ENCODE data around the gene NDST1. TPM values are rescaled to one million over a fixed set of nuclear protein-coding genes. Genes with fewer than 3 reads are reported as not detected.

NDST1 gene
- total and polyA plus RNA-seq, 2 experiments from 2014 or later, result 39.1 to 129 TPM

DNA sequence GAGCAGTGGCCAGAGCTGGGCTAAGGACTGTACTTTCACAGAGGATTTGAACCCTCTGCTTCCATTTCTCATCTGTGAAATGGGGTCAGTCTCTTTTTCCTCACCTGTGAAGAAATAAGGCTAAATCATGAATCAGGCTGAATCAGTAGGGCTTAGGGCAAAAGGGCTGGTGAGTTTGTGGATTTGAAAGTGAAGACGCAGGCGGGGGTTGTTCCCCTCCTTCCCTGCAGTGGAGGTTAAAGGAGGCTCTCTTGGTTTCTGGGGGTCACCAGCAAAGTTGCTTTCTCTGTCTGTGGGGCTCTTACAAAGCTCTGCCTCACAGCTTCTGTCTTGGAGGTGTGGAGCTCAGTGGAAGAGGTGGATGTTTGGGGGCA, 17.6 kb upstream of the NDST1 start:
- WGBS, 2 experiments (ENCODE audit: low coverage in 1 of 2, low lambda C conversion rate in 2 of 2, missing lambda C conversion rate in 2 of 2), result 69 to 75% methylated on average over 2 of the region's 2 CpGs
- no peaks in the 10 kb centered on the region for H4K20me1 ChIP-seq (ENCODE audit: insufficient read depth)
- H3K79me2 ChIP-seq (ENCODE audit: insufficient read depth), result peaks cover 96% of the 10 kb centered on the region
- peak; percentile 10 for DNase-seq
- H3K9me2 ChIP-seq (ENCODE audit: insufficient read depth), result no peaks in the 10 kb centered on the region
- no peak overlapping the region for H2AFZ ChIP-seq
- H3F3A ChIP-seq (ENCODE audit: insufficient read depth), result peaks cover 71% of the 10 kb centered on the region
- no peaks in the 10 kb centered on the region for H3K36me3 ChIP-seq (ENCODE audit: low read depth)
- in situ Hi-C loops (cut with MboI), result no loop called here
- H3K4me2 ChIP-seq (ENCODE audit: unreplicated experiment), result peak overlapping the region; percentile 95
- peaks cover 62% of the 10 kb centered on the region for H3K4me1 ChIP-seq (ENCODE audit: insufficient read depth)
- peak overlapping the region; percentile 88 for H3K27ac ChIP-seq
- peak overlapping the region; percentile 80; the same call in 1 of the 2 replicates for H3K4me3 ChIP-seq
- peak overlapping the region; percentile 93 for H3K9ac ChIP-seq
- no peaks in the 10 kb centered on the region for H3K27me3 ChIP-seq (replicated peaks; ENCODE audit: insufficient read depth)
- no peaks in the 10 kb centered on the region for H3K9me3 ChIP-seq (ENCODE audit: low read depth)
- no peak for TF ChIP-seq EZH2phosphoT487 (IDR thresholded peaks at IDR 0.05; ENCODE audit: insufficient read depth, low read depth)
- no peak for TF ChIP-seq EZH2 (IDR thresholded peaks at IDR 0.05; ENCODE audit: insufficient read depth, poor library complexity, severe bottlenecking)

DNA sequence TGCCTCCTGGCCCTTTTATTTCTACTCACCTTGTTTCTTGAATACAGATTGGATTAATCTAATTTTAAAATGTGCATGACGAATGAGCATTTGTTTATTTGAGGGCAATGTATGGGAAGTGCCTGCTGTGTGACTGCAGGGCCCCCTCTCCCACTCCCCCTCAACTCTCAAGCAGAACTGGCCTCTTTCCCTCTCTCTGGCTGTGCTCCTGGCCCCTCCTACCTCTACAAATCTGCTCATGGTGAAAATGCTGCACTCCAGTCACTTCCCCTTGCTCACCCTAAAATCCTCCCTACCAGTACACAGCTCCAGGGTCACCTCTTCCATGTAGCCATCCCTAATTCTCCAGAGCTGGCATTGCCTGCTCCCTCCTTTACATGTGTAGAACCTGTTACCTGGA, 17.2 kb upstream of the NDST1 start:
- Histone ChIP-seq H3K9me3 (ENCODE audit: low read depth) (no peaks in the 10 kb centered on the region), H3F3A (ENCODE audit: insufficient read depth) (peaks cover 71% of the 10 kb centered on the region), H3K79me2 (ENCODE audit: insufficient read depth) (peaks cover 96% of the 10 kb centered on the region), H4K20me1 (ENCODE audit: insufficient read depth) (no peaks in the 10 kb centered on the region), H3K9me2 (ENCODE audit: insufficient read depth) (no peaks in the 10 kb centered on the region), H3K36me3 (ENCODE audit: low read depth) (no peaks in the 10 kb centered on the region), H3K27ac (peak overlapping the region; percentile 88), H3K4me3 (peak overlapping the region; percentile 24; the same call in 1 of the 2 replicates), H3K9ac (peak overlapping the region; percentile 93), H3K4me1 (ENCODE audit: insufficient read depth) (peaks cover 62% of the 10 kb centered on the region), H2AFZ (no peak overlapping the region), H3K4me2 (ENCODE audit: unreplicated experiment) (peak overlapping the region; percentile 59), H3K27me3 (replicated peaks; ENCODE audit: insufficient read depth) (no peaks in the 10 kb centered on the region)
- in situ Hi-C loops (cut with MboI), result no loop called here
- peak; percentile 13 for DNase-seq
- TF ChIP-seq EZH2 (IDR thresholded peaks at IDR 0.05; ENCODE audit: insufficient read depth, poor library complexity, severe bottlenecking) (no peak), EZH2phosphoT487 (IDR thresholded peaks at IDR 0.05; ENCODE audit: insufficient read depth, low read depth) (no peak)
- WGBS, 2 experiments (ENCODE audit: low coverage in 1 of 2, low lambda C conversion rate in 2 of 2, missing lambda C conversion rate in 2 of 2), result 67 to 84% methylated on average over 1 of the region's 1 CpG

DNA sequence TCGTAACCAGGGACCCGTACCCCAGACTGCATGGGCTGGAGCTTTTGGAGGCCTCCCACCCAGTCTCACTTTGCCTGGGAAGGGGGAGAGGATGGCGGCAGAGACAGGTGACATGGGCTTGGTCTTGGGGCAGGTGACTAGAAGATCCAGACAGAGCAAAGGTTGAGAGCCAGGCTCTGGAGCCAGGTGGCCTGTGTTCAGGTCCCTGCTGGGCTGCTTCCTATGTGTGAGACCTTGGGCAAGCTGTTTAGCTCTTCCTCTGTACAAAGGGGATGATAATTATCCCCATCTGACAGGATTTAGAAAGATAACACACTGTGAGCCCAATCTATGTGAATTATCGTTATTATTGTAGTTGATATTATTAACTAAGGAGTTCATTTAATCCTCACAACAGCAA, 16.1 kb upstream of the NDST1 start:
- WGBS, 2 experiments (ENCODE audit: low coverage in 1 of 2, low lambda C conversion rate in 2 of 2, missing lambda C conversion rate in 2 of 2), result 84 to 86% methylated on average over 4 of the region's 4 CpGs
- Histone ChIP-seq H3K27me3 (replicated peaks; ENCODE audit: insufficient read depth) (no peaks in the 10 kb centered on the region), H3F3A (ENCODE audit: insufficient read depth) (peaks cover 75% of the 10 kb centered on the region), H3K9ac (peak overlapping the region; percentile 57), H3K79me2 (ENCODE audit: insufficient read depth) (peaks cover 100% of the 10 kb centered on the region), H3K27ac (peak overlapping the region; percentile 88), H3K4me3 (no peak overlapping the region), H3K9me2 (ENCODE audit: insufficient read depth) (no peaks in the 10 kb centered on the region), H3K4me1 (ENCODE audit: insufficient read depth) (peaks cover 67% of the 10 kb centered on the region), H3K36me3 (ENCODE audit: low read depth) (no peaks in the 10 kb centered on the region), H3K9me3 (ENCODE audit: low read depth) (no peaks in the 10 kb centered on the region), H3K4me2 (ENCODE audit: unreplicated experiment) (peak overlapping the region; percentile 59), H4K20me1 (ENCODE audit: insufficient read depth) (no peaks in the 10 kb centered on the region), H2AFZ (no peak overlapping the region)
- in situ Hi-C loops (cut with MboI), result no loop called here
- no peak for DNase-seq
- no peak for TF ChIP-seq EZH2 (IDR thresholded peaks at IDR 0.05; ENCODE audit: insufficient read depth, poor library complexity, severe bottlenecking)

DNA sequence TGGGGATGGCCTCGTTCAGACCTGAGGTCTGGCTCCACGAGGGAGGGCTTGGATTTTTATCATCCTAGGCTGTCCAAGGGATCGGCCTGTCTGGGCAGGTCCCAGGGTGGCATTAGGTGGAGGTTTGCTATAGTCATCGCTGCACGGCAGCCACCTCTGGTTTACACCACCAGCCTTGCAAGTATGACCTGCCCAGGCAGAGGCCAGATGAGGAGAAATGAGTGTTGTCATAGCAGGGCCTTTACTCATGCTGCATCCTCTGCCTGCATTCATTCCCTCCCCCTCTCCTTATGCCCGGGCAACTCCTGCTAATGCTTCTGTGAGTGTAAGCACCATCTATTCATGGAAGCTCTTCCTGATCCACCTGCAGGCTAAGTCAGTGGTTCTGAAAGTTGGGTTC, 15.3 kb upstream of the NDST1 start:
- H3K4me1 ChIP-seq (ENCODE audit: insufficient read depth), result peaks cover 73% of the 10 kb centered on the region

DNA sequence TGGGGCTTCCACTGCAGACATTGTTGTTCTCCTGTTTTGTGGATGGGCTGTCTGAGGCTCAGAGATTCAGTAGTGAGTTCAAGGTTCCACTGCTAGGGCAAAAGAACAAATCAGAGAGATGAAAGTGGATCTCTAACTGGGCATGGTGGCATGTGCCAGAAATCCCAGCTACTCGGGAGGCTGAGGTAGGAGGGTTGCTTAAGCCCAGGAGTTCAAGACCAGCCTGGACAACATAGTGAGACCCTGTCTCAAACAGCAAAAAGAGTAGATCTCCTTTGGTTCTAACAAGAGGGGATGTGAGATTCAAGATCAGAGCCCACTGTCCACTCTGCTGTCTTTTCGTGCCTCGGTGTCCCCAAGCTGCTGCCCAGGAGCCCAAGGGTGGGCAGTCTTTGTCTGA, 11.8 kb upstream of the NDST1 start:
- 83 to 85% methylated on average over 3 of the region's 3 CpGs for WGBS, 2 experiments (ENCODE audit: low coverage in 1 of 2, low lambda C conversion rate in 2 of 2, missing lambda C conversion rate in 2 of 2)
- H3K79me2 ChIP-seq (ENCODE audit: insufficient read depth), result peaks cover 100% of the 10 kb centered on the region
- H3K9ac ChIP-seq, result no peak overlapping the region
- no peaks in the 10 kb centered on the region for H4K20me1 ChIP-seq (ENCODE audit: insufficient read depth)
- H3K4me2 ChIP-seq (ENCODE audit: unreplicated experiment), result no peak overlapping the region
- peaks cover 67% of the 10 kb centered on the region for H3K4me1 ChIP-seq (ENCODE audit: insufficient read depth)
- 0 out of 2 replicates have a peak overlapping the region, but pooled peaks have one; percentile 90 for H3K27ac ChIP-seq
- no peaks in the 10 kb centered on the region for H3K9me2 ChIP-seq (ENCODE audit: insufficient read depth)
- no peak for TF ChIP-seq EZH2 (IDR thresholded peaks at IDR 0.05; ENCODE audit: insufficient read depth, poor library complexity, severe bottlenecking)
- TF ChIP-seq EZH2phosphoT487 (IDR thresholded peaks at IDR 0.05; ENCODE audit: insufficient read depth, low read depth), result no peak
- DNase-seq, result no peak
- H3K4me3 ChIP-seq, result no peak overlapping the region
- no peaks in the 10 kb centered on the region for H3K36me3 ChIP-seq (ENCODE audit: low read depth)
- peaks cover 52% of the 10 kb centered on the region for H3F3A ChIP-seq (ENCODE audit: insufficient read depth)
- no peaks in the 10 kb centered on the region for H3K27me3 ChIP-seq (replicated peaks; ENCODE audit: insufficient read depth)
- no peak overlapping the region for H2AFZ ChIP-seq
- no peaks in the 10 kb centered on the region for H3K9me3 ChIP-seq (ENCODE audit: low read depth)
- in situ Hi-C loops (cut with MboI), result no loop called here

More for the DNA sequence above, 15.3 kb upstream of the NDST1 start:
- in situ Hi-C loops (cut with MboI), result no loop called here
- 19 to 34% methylated on average over 6 of the region's 6 CpGs for WGBS, 2 experiments (ENCODE audit: low coverage in 1 of 2, low lambda C conversion rate in 2 of 2, missing lambda C conversion rate in 2 of 2)
- H3K36me3 ChIP-seq (ENCODE audit: low read depth), result no peaks in the 10 kb centered on the region
- H3K4me3 ChIP-seq, result no peak overlapping the region
- H4K20me1 ChIP-seq (ENCODE audit: insufficient read depth), result no peaks in the 10 kb centered on the region
- no peaks in the 10 kb centered on the region for H3K9me3 ChIP-seq (ENCODE audit: low read depth)
- H3K4me2 ChIP-seq (ENCODE audit: unreplicated experiment), result peak overlapping the region; percentile 56
- TF ChIP-seq EZH2phosphoT487 (IDR thresholded peaks at IDR 0.05; ENCODE audit: insufficient read depth, low read depth) (no peak), EZH2 (IDR thresholded peaks at IDR 0.05; ENCODE audit: insufficient read depth, poor library complexity, severe bottlenecking) (no peak)
- H2AFZ ChIP-seq, result no peak overlapping the region
- DNase-seq, result peak; percentile 94
- H3K27ac ChIP-seq, result peak overlapping the region; percentile 88
- H3K9ac ChIP-seq, result peak overlapping the region; percentile 57
- peaks cover 73% of the 10 kb centered on the region for H3F3A ChIP-seq (ENCODE audit: insufficient read depth)
- peaks cover 100% of the 10 kb centered on the region for H3K79me2 ChIP-seq (ENCODE audit: insufficient read depth)
- no peaks in the 10 kb centered on the region for H3K9me2 ChIP-seq (ENCODE audit: insufficient read depth)
- no peaks in the 10 kb centered on the region for H3K27me3 ChIP-seq (replicated peaks; ENCODE audit: insufficient read depth)

Data from GM23248 (cell line).